GM18526 (cell line): Measurements from ENCODE around the gene HNRNPM.

Source experiments
- POLR2A ChIP-seq: IDR thresholded peaks from 3 replicates; pipeline ENCODE4 v1.6.1; 2011; ENCODE audit not compliant: insufficient read length; ENCODE audit errors: extremely low read depth

The HNRNPM gene

DNA sequence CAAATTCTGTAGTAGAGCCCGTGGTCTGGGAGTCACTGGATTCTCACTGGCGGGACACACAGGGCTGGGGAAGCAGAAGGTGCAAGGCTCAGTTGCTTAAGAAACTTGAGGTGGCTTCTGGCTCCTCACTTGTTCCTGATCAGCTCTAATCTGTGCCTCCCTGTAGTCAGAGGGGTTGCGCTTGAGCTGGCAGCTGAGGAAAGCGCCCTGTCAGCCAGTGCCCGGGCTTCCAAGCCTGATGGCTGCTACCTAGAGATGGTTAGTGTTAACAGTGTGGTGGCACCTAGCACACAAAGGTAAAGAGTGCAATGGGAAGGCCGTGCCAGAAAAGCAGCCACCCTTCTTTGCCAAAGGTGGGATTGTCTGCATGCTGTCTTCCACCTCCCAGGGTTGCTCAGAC lies 8.8 kb downstream of the HNRNPM start:
- TF ChIP-seq POLR2A: no peak

DNA sequence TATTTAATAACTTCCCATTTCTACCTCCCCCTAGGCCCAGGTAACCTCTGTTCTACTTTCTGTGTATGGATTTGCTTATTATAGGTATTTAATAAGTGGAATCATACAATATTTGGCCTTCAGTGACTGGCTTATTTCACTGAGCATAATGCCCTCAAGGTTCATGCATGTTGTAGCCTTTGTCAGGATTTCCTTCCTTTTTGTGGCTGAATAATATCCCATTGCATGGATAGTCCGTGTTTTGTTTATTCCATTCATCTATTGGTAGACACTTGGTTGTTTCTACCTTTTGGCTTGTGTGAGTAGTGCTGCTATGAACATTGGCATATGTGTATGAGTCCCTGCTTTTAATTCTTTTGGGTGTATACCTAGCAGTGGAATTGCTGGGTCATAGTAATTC lies 9.4 kb downstream of the HNRNPM start:
- TF ChIP-seq POLR2A: no peak

DNA sequence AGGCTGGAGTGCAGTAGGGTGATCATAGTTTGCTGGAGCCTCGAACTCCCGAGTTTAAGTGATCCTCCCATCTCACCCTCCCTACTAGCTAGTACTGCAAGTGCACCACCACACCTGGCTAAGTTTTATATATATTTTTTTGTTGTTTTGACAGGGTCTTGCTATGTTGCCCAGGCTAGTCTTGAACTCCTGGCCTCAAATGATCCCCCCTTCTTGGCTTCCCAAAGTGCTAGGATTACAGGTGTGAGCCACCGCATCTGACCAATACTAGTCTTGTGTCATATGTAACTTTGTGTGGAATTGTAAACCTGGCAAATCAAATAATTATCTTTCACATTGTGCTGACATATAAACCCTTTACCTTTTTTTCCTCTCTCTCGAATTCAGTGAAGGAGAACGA lies 10.2 kb downstream of the HNRNPM start:
- TF ChIP-seq POLR2A: no peak

DNA sequence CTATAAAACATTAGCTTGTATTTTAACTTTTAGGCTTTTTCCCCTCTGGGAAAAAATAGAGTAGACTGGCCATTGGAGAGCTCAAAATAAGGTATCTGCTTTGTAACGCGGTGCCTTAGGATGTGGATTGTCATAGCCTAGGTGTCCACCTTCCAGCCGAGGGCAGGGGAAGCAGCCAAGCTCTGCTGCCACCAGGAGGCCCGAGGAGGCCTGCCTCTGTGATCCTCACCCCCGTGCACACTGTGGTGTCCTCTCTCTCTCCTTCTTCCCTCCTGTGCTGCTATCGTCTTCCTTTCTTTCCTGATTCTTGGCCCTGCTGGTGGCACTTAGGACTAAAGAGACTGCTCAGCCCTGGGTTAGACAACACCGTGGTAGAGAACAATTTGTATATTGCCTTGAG lies 11.3 kb downstream of the HNRNPM start:
- no peak for TF ChIP-seq POLR2A

DNA sequence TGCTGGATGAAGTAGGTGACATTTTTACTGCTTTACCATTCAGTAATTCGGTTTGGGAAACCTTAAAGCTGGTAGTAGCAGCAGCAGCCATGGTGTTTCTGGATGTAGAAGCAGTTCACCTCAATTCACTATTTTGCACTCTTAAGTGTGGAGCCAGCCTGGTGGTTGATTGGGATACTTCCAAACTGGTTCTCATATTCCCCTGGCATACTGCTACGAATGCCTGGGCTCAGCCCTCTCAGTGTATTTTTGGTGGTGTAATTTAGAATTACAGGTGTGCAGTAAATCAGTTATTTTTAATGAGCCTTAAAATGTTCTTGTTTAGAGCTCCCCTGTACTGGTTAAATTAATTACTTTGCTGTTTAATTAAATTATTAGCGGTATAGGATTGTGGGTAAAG lies 12.4 kb downstream of the HNRNPM start:
- no peak for TF ChIP-seq POLR2A

DNA sequence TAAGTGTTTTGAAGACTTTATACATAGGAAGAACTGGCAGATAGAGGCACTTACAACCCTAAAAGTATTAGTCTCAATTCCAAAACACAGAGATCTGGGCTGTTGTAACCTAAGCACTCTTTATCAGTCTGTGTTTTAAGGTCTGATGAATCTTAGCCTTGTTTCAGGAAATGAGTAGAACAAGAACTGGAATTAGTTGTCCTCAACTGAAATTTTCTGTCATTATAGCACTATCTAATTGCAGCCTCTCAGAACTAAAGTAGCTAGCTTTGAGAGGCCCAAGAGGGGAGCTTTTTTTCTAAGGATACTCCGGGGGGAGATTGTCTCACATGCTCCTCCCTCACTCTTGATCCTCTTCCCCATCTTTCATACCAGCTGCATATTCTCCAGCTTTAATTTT lies 13.1 kb downstream of the HNRNPM start:
- TF ChIP-seq POLR2A: no peak

DNA sequence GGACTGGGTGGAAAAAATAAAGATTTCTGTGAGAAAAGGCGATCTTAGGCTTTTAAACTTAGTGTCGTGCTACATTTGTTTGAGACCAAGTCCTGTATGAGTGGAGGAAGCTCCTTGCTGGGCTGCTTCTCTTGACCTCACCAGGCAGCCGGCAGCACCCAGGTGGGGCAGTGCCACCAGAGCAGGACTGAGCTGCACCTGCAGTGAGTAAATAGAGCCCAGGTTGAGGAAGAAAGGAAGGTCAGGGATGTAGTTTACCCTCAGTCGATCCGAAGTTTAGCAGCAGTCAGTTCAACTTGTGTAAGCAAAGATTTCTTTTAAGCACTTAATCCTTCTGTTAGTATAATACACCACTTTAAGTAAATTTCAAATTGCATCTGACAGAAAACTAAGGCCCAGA lies 13.6 kb downstream of the HNRNPM start:
- no peak for TF ChIP-seq POLR2A

DNA sequence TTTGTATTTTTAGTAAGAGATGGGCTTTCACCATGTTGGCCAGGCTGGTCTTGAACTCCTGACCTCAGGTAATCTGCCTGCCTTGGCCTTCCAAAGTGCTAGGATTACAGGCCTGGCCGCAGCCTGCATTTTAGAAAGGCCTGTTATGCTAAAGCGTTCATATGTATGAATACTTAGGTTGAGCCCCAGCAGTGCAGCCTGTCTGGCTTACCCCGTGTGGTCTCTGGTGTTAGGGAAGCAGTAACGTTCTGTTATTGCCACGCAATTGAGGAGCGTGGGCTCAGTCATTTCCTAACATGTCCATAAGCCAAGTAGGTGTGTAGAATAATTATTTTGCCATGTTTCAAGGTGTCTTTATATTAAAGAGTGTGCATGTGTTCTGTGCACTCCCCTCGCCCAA lies 14.3 kb downstream of the HNRNPM start:
- no peak for TF ChIP-seq POLR2A

DNA sequence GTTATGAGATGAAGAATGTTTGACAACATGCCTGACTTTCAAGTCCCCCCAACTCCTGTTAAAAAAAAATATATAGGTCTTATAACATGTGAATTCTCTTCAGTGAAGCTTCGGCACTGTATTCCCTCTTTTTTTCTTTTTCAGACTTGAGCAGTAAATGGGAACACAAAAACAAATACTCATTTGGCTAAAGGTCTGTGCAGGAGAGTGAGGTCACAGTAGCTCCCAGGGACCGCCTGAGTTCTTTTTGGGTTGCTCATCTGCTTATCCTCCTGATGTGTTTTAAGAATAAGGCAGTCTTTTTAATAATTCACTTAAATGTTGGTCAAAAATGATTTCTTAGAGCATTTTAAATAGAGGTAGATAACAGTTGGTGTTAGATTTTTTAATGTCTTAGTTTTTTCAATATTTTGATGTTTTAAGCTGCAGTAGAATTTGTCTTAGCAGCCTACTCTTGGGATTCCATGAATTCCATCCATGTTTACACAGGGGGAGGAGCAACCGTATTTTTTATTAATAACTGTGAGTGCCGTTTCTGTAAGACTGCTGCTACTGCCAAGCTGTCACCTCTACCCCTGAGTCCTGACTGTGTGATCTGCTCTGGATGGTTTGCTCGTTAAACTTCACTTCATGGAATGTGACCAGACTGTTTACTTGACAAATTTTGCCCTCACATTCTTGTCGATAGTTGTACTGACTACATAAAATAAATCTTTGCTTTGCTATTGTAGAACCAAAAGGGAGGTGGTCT lies 14.9 kb downstream of the HNRNPM start:
- no peak for TF ChIP-seq POLR2A

DNA sequence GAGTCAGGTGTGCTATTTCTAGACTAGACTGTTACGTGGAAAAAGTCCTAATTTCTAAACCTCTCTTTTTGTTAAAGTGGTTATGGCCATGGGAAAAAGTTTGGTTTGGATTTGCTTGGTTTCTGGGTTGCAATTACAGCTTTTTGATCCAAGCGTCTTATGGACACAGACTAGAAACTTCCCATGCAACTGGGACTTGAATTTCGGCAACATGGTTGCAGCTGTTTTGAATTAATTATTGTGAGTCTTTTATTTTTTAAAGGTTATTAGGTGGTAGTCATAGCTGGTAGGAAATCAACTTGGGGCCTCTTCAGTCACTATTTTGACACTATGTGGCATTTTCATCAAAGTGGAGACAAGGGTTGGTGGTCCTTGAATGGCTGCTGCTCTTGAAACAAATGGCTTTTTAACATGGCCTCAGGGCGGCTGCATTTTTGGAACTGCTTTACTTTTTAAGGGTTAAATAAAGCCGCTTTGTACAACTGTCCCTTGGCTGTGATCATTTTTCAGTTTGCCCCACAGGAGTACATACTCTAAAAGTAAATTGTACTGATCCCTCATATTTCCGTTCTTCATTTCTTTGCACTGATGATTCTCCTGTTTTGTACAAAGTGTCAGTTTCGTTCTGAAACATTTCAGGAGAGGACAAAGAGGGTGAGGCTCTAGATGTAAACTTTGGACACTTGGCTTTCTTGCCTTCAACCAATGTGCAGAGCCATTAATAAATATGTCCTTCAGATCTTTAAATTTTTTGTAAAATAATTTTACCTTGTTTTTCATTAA lies 15.9 kb downstream of the HNRNPM start:
- no peak for TF ChIP-seq POLR2A

DNA sequence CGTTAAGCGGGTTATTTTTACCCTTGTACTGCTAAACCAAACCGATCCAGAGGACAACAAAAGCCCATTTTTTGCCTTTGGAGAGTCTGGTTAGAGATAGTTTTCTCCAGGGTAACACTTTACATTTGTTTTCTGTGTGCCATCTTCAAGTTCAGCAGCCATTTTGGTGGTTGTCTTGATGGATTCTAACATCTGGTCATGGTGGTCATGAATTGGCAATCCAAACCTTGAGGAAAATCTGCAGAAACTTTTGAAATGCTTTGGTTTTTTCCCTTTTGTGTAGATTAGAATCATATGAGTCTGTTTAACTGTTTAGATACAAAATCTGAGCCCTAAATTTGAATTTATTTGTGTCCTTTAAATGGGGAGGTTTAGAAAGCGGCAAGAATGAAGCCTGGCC lies 16.6 kb downstream of the HNRNPM start:
- no peak for TF ChIP-seq POLR2A

DNA sequence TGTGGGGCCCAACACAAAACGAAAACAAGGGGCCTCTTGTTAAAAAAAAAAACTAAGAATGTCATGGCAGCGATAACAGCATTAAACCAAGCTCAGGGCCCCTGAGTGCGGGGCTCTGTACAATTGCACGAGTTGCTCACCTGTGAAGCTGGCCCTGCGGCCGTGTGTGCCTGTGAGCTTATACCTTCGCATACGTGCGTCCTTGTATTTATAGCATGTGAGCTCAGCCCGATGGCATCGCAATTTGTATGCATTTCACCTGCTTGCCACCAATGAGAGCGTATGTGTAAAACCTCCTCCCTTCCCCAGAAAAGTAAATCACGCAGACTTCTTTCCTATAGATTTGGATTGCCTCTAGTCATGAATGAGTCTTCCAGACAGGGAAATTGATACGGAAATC lies 17.1 kb downstream of the HNRNPM start:
- no peak for TF ChIP-seq POLR2A

DNA sequence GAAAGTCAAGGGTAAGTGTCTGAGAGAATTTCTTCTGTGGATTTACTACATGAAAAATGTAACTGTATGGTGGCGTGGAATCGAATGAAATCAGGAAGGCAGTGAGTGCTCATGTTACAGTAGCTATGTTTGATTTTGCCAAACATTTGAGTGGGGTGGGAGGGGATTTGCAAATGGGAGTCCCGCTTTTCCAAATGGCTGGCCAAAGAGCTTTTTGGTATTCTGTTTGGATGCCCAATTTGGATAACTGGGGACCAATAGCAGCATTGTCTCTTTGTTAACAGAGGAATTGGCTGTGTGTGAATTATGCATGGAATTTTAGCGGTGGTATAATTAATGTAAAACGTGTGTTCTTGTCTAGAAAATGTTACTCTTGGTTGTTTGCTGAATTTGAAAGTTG lies 17.8 kb downstream of the HNRNPM start:
- TF ChIP-seq POLR2A: no peak

DNA sequence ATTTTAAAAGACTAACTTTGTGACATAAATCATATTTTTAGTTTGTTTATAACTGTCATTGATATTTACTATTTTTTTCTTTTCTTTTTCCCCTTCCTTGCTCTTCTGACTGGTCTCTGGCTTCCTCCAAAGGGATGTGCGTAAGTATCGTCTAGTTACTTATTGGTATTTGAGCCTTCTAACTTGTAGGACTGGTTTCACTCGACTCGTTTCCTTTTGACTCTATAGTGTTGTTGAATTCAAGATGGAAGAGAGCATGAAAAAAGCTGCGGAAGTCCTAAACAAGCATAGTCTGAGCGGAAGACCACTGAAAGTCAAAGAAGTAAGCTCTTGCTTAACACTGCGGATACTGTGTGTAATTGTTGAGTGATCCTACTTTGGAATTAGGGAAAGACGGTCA lies 18.6 kb downstream of the HNRNPM start:
- TF ChIP-seq POLR2A: no peak

DNA sequence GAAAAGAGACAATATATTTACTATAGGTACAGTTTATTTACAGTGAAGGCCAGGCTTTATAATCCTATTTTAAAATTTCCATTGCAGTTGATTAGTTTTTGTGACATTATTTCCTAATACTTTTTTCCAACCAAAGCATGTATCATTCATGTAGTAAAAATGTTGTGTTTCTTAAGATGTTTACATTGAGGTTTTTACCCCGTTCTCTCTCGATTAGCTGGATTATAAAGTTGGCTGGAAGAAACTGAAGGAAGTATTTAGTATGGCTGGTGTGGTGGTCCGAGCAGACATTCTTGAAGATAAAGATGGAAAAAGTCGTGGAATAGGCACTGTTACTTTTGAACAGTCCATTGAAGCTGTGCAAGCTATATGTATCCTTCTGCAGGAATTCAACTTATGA lies 21.2 kb downstream of the HNRNPM start:
- TF ChIP-seq POLR2A: no peak

DNA sequence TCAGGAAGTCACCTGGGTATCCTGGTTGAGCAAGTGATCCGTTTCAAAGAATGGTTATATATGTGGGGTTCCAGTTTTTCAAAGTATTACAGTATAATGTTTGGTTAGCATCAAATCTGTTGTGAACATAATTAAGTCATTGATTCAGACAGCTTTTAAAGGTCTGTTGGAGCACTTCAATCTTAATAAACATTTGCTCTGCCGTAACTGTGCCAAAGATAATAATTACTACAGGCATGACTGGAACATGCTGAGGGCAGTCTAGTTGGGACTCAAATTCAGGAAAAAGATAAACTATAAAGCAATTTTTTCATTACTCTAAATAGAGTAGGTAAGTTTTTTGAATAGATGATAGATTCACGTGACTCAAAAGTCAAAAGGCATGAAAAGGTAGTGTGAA lies 23.3 kb downstream of the HNRNPM start:
- no peak for TF ChIP-seq POLR2A
